PFSK-1 (cell line): ENCODE measurements around the gene CCDC15.

Experiments used
- FOXP2 ChIP-seq: optimal IDR thresholded peaks from 2 replicates; pipeline ENCODE3; 2011; ENCODE audit warnings: borderline replicate concordance, control low read depth, inconsistent platforms; ENCODE audit not compliant: insufficient read depth; ENCODE audit errors: extremely low read length, extremely low read depth
- POLR2AphosphoS5 ChIP-seq: IDR thresholded peaks from 2 replicates; pipeline ENCODE4 v1.6.1; 2012; ENCODE audit warnings: low read depth, mild to moderate bottlenecking, control low read depth, low read length, moderate library complexity
- SIN3A ChIP-seq: IDR thresholded peaks from 2 replicates; pipeline ENCODE4 v1.6.1; 2012; ENCODE audit warnings: mild to moderate bottlenecking, low read length, moderate library complexity, borderline replicate concordance; ENCODE audit not compliant: insufficient read depth
- TAF1 ChIP-seq: IDR thresholded peaks from 2 replicates; pipeline ENCODE4 v1.6.1; 2012; ENCODE audit warnings: low read length, control low read depth, borderline replicate concordance; ENCODE audit not compliant: insufficient read depth
- TF ChIP-seq, protein P1 (sequence below), 2 experiments: IDR thresholded peaks; 2 replicates each; pipeline versions ENCODE4 v1.6.1 to v1.8.0; 2011 to 2012; ENCODE audit warnings: low read depth in 2 of 2, low read length in 2 of 2, control low read depth in 1 of 2, inconsistent platforms in 1 of 2, mild to moderate bottlenecking in 1 of 2, moderate library complexity in 1 of 2; ENCODE audit not compliant: insufficient read depth in 1 of 2

The CCDC15 gene

GRCh38 chr11:125068368-125068767 is 114.4 kb downstream of the CCDC15 start:
- TF ChIP-seq TAF1 = no peak
- no peak for TF ChIP-seq FOXP2
- no peak for TF ChIP-seq POLR2AphosphoS5
- TF ChIP-seq SIN3A = no peak
- TF ChIP-seq, protein P1, sequence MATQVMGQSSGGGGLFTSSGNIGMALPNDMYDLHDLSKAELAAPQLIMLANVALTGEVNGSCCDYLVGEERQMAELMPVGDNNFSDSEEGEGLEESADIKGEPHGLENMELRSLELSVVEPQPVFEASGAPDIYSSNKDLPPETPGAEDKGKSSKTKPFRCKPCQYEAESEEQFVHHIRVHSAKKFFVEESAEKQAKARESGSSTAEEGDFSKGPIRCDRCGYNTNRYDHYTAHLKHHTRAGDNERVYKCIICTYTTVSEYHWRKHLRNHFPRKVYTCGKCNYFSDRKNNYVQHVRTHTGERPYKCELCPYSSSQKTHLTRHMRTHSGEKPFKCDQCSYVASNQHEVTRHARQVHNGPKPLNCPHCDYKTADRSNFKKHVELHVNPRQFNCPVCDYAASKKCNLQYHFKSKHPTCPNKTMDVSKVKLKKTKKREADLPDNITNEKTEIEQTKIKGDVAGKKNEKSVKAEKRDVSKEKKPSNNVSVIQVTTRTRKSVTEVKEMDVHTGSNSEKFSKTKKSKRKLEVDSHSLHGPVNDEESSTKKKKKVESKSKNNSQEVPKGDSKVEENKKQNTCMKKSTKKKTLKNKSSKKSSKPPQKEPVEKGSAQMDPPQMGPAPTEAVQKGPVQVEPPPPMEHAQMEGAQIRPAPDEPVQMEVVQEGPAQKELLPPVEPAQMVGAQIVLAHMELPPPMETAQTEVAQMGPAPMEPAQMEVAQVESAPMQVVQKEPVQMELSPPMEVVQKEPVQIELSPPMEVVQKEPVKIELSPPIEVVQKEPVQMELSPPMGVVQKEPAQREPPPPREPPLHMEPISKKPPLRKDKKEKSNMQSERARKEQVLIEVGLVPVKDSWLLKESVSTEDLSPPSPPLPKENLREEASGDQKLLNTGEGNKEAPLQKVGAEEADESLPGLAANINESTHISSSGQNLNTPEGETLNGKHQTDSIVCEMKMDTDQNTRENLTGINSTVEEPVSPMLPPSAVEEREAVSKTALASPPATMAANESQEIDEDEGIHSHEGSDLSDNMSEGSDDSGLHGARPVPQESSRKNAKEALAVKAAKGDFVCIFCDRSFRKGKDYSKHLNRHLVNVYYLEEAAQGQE (IDR thresholded peaks at IDR 0.05; ENCODE audit: insufficient read depth in 1 of 2, low read depth in 2 of 2, low read length in 2 of 2) = no peak

DNA sequence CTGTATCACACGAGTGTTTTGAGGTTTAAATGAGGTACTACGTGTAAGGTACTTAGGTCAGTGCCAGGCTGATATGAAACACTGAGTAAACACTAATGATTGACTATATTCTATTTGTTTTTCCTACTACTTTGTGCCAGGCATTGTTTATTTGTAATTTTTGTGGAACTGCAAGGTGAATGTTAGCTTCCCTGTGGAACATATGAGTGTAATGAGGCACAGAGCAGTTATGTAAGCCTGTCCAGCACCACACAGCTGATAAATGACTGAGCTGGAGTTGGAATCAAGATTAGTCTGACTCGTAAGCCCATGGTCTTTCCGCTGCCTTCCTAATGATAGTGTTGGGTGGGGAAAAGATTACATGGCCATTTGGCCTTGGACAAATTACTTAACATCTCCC is 115.0 kb downstream of the CCDC15 start:
- TF ChIP-seq, protein P1 (IDR thresholded peaks at IDR 0.05; ENCODE audit: insufficient read depth in 1 of 2, low read depth in 2 of 2, low read length in 2 of 2) = no peak
- no peak for TF ChIP-seq FOXP2
- TF ChIP-seq SIN3A = no peak
- TF ChIP-seq POLR2AphosphoS5 = no peak
- TF ChIP-seq TAF1 = no peak

- TF ChIP-seq FOXP2 = no peak
- TF ChIP-seq, protein P1 (IDR thresholded peaks at IDR 0.05; ENCODE audit: insufficient read depth in 1 of 2, low read depth in 2 of 2, low read length in 2 of 2) = no peak
- TF ChIP-seq POLR2AphosphoS5 = no peak
- TF ChIP-seq TAF1 = no peak
- no peak for TF ChIP-seq SIN3A
These were observed 115.8 kb downstream of the CCDC15 start for GRCh38 chr11:125069796-125070195.

GRCh38 chr11:125070699-125071254 is 116.8 kb downstream of the CCDC15 start:
- TF ChIP-seq SIN3A = no peak
- TF ChIP-seq TAF1 = no peak
- TF ChIP-seq, protein P1 (IDR thresholded peaks at IDR 0.05; ENCODE audit: insufficient read depth in 1 of 2, low read depth in 2 of 2, low read length in 2 of 2) = no peak
- no peak for TF ChIP-seq FOXP2
- TF ChIP-seq POLR2AphosphoS5 = no peak

DNA sequence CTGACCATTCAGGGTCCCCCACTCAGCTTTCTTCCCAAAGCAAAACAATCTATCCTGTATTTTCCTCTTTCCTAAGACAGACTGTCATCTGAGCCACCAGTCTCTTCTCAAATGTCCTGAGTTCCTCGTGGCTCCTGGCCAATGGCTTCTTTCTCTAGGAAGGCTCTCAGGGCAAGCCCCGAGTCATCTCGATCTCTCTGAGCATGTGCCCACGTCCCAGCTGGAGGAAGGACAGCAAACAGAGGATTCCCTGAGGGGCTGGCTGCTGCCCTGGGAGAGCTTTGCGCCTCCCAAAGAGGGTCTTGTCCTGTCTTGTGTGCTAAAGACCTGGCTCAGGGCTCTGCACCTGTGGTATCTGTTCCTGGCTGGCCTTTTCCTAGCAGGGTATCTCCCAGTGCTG is 117.4 kb downstream of the CCDC15 start:
- TF ChIP-seq FOXP2 = no peak
- TF ChIP-seq, protein P1 (IDR thresholded peaks at IDR 0.05; ENCODE audit: insufficient read depth in 1 of 2, low read depth in 2 of 2, low read length in 2 of 2) = no peak
- no peak for TF ChIP-seq SIN3A
- no peak for TF ChIP-seq POLR2AphosphoS5
